ENCODE measurements around the gene SLCO3A1.

SLCO3A1 gene

GRCh38 chr15:92143765-92144164 lies 290.3 kb downstream of the SLCO3A1 start:
- FAIRE-seq, result no peak

- no peak for FAIRE-seq
These were observed 293.1 kb downstream of the SLCO3A1 start for GRCh38 chr15:92146511-92147150.

GRCh38 chr15:92149029-92149428 lies 295.5 kb downstream of the SLCO3A1 start:
- no peak for FAIRE-seq

- FAIRE-seq, result no peak
These were observed 296.0 kb downstream of the SLCO3A1 start for GRCh38 chr15:92149465-92149864.

GRCh38 chr15:92151168-92151567 lies 297.7 kb downstream of the SLCO3A1 start:
- FAIRE-seq, result no peak

GRCh38 chr15:92151741-92152140 lies 298.2 kb downstream of the SLCO3A1 start:
- no peak for FAIRE-seq

GRCh38 chr15:92152983-92153382 lies 299.5 kb downstream of the SLCO3A1 start:
- no peak for FAIRE-seq

GRCh38 chr15:92153620-92154019 lies 300.1 kb downstream of the SLCO3A1 start:
- FAIRE-seq, result no peak

GRCh38 chr15:92155934-92156333 lies 302.4 kb downstream of the SLCO3A1 start:
- FAIRE-seq, result no peak

GRCh38 chr15:92157666-92158298 lies 304.3 kb downstream of the SLCO3A1 start:
- no peak for FAIRE-seq

- no peak for FAIRE-seq
These were observed 304.9 kb downstream of the SLCO3A1 start for GRCh38 chr15:92158426-92158825.

GRCh38 chr15:92159481-92159880 lies 306.0 kb downstream of the SLCO3A1 start:
- no peak for FAIRE-seq

GRCh38 chr15:92159906-92160841 lies 306.7 kb downstream of the SLCO3A1 start:
- FAIRE-seq, result no peak

GRCh38 chr15:92161039-92161670 lies 307.6 kb downstream of the SLCO3A1 start:
- no peak for FAIRE-seq

GRCh38 chr15:92162657-92163056 lies 309.1 kb downstream of the SLCO3A1 start:
- no peak for FAIRE-seq

GRCh38 chr15:92163641-92164040 lies 310.1 kb downstream of the SLCO3A1 start:
- no peak for FAIRE-seq

GRCh38 chr15:92164327-92165000 lies 311.0 kb downstream of the SLCO3A1 start:
- no peak for FAIRE-seq

GRCh38 chr15:92165001-92165346 lies 311.5 kb downstream of the SLCO3A1 start:
- no peak for FAIRE-seq

- no peak for FAIRE-seq
These were observed 312.5 kb downstream of the SLCO3A1 start for GRCh38 chr15:92166029-92166428.

GRCh38 chr15:92166751-92167405 lies 313.4 kb downstream of the SLCO3A1 start:
- no peak for FAIRE-seq

GRCh38 chr15:92167451-92167850 lies 313.9 kb downstream of the SLCO3A1 start:
- no peak for FAIRE-seq

- no peak for FAIRE-seq
These were observed 314.7 kb downstream of the SLCO3A1 start for GRCh38 chr15:92168066-92168683.
